Sigmoid colon (tissue), 7 donors: ENCODE measurements around the gene ADAMTS7. TPM values are rescaled to one million over a fixed set of nuclear protein-coding genes. Genes with fewer than 3 reads are reported as not detected.
"Not testable (repeated sequence)": the region's sequence is repeated elsewhere in the genome, so short reads cannot be mapped to it uniquely, and the experiment has no call there.

Source experiments
- DNase-seq: peaks from one replicate; pipeline ENCODE4 v3.0.0-alpha.2; 2019
- H3K27ac ChIP-seq, 4 donors: fragments of 200-600 bp; sonication (generic); one replicate each; pipeline ENCODE4 v1.5.1; 2016 to 2019; ENCODE audit warnings: mild to moderate bottlenecking in 1 of 4
- H3K27me3 ChIP-seq, 3 donors: fragments of 200-600 bp; sonication (generic); one replicate each; pipeline ENCODE4 v1.5.1; 2019; ENCODE audit warnings: mild to moderate bottlenecking in 1 of 3
- H3K36me3 ChIP-seq, 4 donors: fragments of 200-600 bp; sonication (generic); one replicate each; pipeline ENCODE4 v1.5.1; 2016 to 2019
- H3K4me1 ChIP-seq, 4 donors: fragments of 200-600 bp; sonication (generic); one replicate each; pipeline ENCODE4 v1.5.1; 2017 to 2019
- H3K4me3 ChIP-seq, 4 donors: fragments of 200-600 bp; sonication (generic); one replicate each; pipeline ENCODE4 v1.5.1; 2017 to 2019; ENCODE audit warnings: mild to moderate bottlenecking in 2 of 4, moderate library complexity in 1 of 4
- H3K9me3 ChIP-seq, 4 donors: fragments of 200-600 bp in 3 of 4; sonication (generic) in 3 of 4; one replicate each; pipeline versions ENCODE4 v1.5.1 to v1.6.1; 2013 to 2019
- EP300 ChIP-seq, 4 donors: sonication (generic); formaldehyde crosslinking; IDR thresholded peaks; one replicate each; pipeline ENCODE4 v1.6.1; 2017; ENCODE audit warnings: antibody characterized with exemption in 4 of 4
- POLR2A ChIP-seq, 2 donors: fragments of 450-650 bp; IDR thresholded peaks; one replicate each; pipeline ENCODE4 v1.6.1; 2016; ENCODE audit warnings: antibody characterized with exemption in 2 of 2, mild to moderate bottlenecking in 2 of 2, moderate library complexity in 2 of 2
- POLR2AphosphoS5 ChIP-seq, 4 donors: sonication (generic); formaldehyde crosslinking; IDR thresholded peaks; one replicate each; pipeline ENCODE4 v1.6.1; 2017; ENCODE audit warnings: antibody characterized with exemption in 4 of 4
- WGBS, 2 donors: extraction: QIAGEN DNeasy Blood & Tissue Kit; methylation state at CpG; one replicate each; pipeline ENCODE4 v1.1.7; 2013; 5-methylcytosine and 5-hydroxymethylcytosine counted together
- intact Hi-C: fragments of 100-400 bp; cut with DNase I; formaldehyde crosslinking; loops from one replicate; pipeline ENCODE4 v1.15.1; 2023
- polyA plus RNA-seq, 3 donors: library from polyadenylated mRNA; stranded (reverse); fragments of 200-250 nt; gene quantifications; one replicate each; pipeline ENCODE4 v1.2.3, GENCODE V29; 2013
- total RNA-seq, 4 donors: library from RNA; depleted of rRNA; stranded (reverse); fragments of >200 nt; gene quantifications; one replicate each; pipeline ENCODE4 v1.1.0, GENCODE V29; 2016
- TF ChIP-seq, protein P1 (sequence below), 4 experiments: fragments of 450-650 bp in 3 of 4; fragments of 200-600 bp in 1 of 4; IDR thresholded peaks; one replicate each; pipeline ENCODE4 v1.5.1; 2016 to 2019; ENCODE audit warnings: antibody characterized with exemption in 4 of 4, mild to moderate bottlenecking in 3 of 4, moderate library complexity in 2 of 4
- donor health status: healthy with polysubstance abuse.
- donor health status: Bipolar disorder and iron deficiency.
- donor health status: healthy.

The ADAMTS7 gene
- total and polyA plus RNA-seq, 7 donors = 0.23 to 8.3 (median 1.8) TPM; not detected in 1

DNA sequence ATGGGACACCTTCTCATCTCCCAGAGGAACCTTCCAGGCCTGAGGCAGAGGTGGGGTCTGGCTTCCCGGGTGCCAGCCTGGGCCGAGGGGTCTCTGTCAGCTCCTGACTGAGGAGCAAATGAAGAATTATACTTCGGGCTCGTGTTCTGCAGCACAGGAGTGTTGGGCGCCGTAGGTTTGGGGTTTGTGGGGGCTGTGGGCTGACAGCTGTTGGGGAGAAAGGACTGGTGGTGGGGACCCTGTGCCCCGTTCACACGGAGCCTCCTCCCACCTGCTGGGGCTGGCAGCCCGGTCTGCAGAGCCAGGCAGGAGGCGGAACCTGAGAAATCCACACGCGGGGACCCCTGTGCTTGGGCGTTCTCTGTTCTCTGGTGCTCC, 59.7 kb downstream of the ADAMTS7 start:
- intact Hi-C loops = loop anchor here (1.0 to 5.0 kb wide), 3 partner anchors 39 to 133 kb away; partner anchors contain the start of gene CHRNB4
- TF ChIP-seq EP300 (IDR thresholded peaks at IDR 0.05) = no peak
- TF ChIP-seq, protein P1, sequence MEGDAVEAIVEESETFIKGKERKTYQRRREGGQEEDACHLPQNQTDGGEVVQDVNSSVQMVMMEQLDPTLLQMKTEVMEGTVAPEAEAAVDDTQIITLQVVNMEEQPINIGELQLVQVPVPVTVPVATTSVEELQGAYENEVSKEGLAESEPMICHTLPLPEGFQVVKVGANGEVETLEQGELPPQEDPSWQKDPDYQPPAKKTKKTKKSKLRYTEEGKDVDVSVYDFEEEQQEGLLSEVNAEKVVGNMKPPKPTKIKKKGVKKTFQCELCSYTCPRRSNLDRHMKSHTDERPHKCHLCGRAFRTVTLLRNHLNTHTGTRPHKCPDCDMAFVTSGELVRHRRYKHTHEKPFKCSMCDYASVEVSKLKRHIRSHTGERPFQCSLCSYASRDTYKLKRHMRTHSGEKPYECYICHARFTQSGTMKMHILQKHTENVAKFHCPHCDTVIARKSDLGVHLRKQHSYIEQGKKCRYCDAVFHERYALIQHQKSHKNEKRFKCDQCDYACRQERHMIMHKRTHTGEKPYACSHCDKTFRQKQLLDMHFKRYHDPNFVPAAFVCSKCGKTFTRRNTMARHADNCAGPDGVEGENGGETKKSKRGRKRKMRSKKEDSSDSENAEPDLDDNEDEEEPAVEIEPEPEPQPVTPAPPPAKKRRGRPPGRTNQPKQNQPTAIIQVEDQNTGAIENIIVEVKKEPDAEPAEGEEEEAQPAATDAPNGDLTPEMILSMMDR (IDR thresholded peaks at IDR 0.05) = no peak
- TF ChIP-seq POLR2A (IDR thresholded peaks at IDR 0.05) = no peak
- TF ChIP-seq POLR2AphosphoS5 (IDR thresholded peaks at IDR 0.05) = no peak
- 76 to 77% methylated on average over 13 of the region's 13 CpGs for WGBS, 2 donors
- peaks cover 0 to 32% (median 19%) of the 10 kb centered on the region in 4 donors for H3K4me1 ChIP-seq
- H3K4me3 ChIP-seq = no peak overlapping the region
- peak overlapping the region in 1 of 4 donors; percentile 78 for H3K27ac ChIP-seq
- H3K9me3 ChIP-seq = no peaks in the 10 kb centered on the region
- no peaks in the 10 kb centered on the region for H3K27me3 ChIP-seq
- DNase-seq = peak; percentile 54
- H3K36me3 ChIP-seq = no peaks in the 10 kb centered on the region

DNA sequence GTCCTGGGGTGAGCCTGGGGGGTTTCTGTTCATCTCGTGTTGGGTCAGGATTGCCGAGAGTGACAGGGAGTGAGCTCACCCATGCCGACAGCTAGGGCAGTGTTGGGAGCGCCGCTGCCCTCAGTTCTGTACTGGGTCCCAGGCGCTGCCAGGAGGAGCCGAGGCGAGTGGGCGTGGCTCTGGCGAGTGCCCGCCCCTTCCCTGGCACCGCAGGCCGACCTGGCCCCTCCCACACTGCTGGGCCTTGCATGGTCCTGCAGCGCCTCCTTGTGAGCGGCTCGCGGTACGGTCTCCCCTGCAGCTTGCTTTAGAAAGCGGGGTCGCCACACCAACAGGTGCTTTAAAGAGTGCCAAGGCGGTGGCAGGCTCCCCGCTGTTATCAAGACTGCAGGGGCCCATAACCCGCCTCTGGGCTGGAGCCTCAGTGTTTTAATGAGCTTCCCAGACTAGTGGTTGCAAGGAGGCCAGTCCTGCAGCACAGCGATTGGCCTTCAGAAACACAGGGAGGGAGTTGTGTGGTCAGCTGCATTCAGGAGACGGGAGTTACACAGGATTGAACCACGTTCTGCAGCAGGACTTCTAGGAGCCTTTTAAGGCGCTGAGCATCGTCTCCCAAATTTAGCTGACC, 60.2 kb downstream of the ADAMTS7 start:
- Histone ChIP-seq H3K4me3 (peak overlapping the region in 3 of 4 donors; percentile 21 to 30 (median 21)), H3K27ac (peak overlapping the region; percentile 36 to 78 (median 72)), H3K4me1 (peaks cover 0 to 29% (median 16%) of the 10 kb centered on the region in 4 donors)
- intact Hi-C loops = loop anchor here (1.0 to 5.0 kb wide), 3 partner anchors 39 to 133 kb away; partner anchors contain the start of gene CHRNB4
- DNase-seq = peak; percentile 96
- H3K9me3 ChIP-seq, H3K36me3 ChIP-seq, H3K27me3 ChIP-seq: not testable (repeated sequence)
- WGBS, 2 donors = 7 to 8% methylated on average over 28 of the region's 28 CpGs
- TF ChIP-seq POLR2AphosphoS5 (IDR thresholded peaks at IDR 0.05) = peak in 1 of 4 donors; percentile 71
- TF ChIP-seq, protein P1 (IDR thresholded peaks at IDR 0.05) = peak in 2 of 4 experiments; percentile 35 to 77

DNA sequence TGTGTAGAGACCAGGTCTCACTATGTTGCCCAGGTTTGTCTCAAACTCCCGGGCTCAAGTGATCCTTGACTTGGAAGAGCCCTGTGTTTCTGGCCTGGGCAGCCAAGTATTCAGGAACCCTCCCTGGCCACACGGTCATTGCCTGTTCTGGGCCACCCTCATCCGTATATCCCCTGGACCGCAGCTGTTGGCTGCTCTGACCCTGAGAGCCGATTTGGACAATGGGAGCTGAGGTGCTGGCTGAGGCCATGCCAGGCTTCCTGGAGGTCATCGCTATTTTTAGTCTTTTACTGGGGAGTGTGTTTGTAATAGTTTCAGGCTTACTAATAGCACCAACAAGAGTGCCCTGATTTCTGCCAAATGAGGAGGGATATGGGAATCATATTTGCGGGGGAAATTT, 60.7 kb downstream of the ADAMTS7 start:
- no peaks in the 10 kb centered on the region for H3K36me3 ChIP-seq
- H3K9me3 ChIP-seq = no peaks in the 10 kb centered on the region
- H3K4me1 ChIP-seq = peaks cover 0 to 26% (median 14%) of the 10 kb centered on the region in 4 donors
- WGBS, 2 donors = 48 to 63% methylated on average over 7 of the region's 7 CpGs
- intact Hi-C loops = loop anchor here (5.0 kb wide), 2 partner anchors 38 to 108 kb away; partner anchors contain the start of gene CHRNB4
- peak overlapping the region in 3 of 4 donors; percentile 21 to 30 (median 21) for H3K4me3 ChIP-seq
- TF ChIP-seq POLR2AphosphoS5 (IDR thresholded peaks at IDR 0.05) (no peak), POLR2A (IDR thresholded peaks at IDR 0.05) (no peak), EP300 (IDR thresholded peaks at IDR 0.05) (no peak)
- TF ChIP-seq, protein P1 (IDR thresholded peaks at IDR 0.05) = no peak
- peak overlapping the region; percentile 36 to 78 (median 72) for H3K27ac ChIP-seq
- no peaks in the 10 kb centered on the region for H3K27me3 ChIP-seq
- DNase-seq = peak; percentile 65

DNA sequence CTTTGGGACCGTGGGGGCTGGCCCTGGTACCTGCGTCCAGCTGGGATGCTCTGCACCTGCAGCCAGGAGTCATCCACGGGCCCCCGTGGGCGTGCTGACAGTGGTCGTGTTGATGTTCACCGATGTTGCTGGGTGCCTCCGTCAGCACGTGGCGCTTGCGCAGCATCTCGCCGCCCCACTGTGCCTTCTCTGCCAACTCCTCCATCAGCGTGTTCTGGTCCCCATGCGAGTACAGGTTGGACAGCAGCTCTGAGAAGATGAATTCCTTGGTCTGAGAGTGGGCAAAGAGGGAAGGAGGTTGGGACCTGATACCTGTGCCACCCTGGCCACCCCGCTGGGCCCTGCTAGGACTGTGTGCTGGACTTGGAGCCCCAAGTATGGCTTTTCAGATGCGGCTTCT, 61.4 kb downstream of the ADAMTS7 start:
- whole genome bisulfite sequencing, 2 donors = 93 to 94% methylated on average over 17 of the region's 17 CpGs
- Histone ChIP-seq H3K9me3 (no peaks in the 10 kb centered on the region), H3K4me1 (peaks cover 0 to 24% (median 13%) of the 10 kb centered on the region in 4 donors), H3K27ac (peak overlapping the region in 3 of 4 donors; percentile 71 to 78 (median 73)), H3K36me3 (no peaks in the 10 kb centered on the region), H3K27me3 (no peaks in the 10 kb centered on the region), H3K4me3 (no peak overlapping the region)
- no peak for TF ChIP-seq POLR2A (IDR thresholded peaks at IDR 0.05)
- TF ChIP-seq POLR2AphosphoS5 (IDR thresholded peaks at IDR 0.05) = no peak
- no peak for TF ChIP-seq EP300 (IDR thresholded peaks at IDR 0.05)
- intact Hi-C loops = loop anchor here (5.0 kb wide), 2 partner anchors 38 to 108 kb away; partner anchors contain the start of gene CHRNB4
- DNase-seq = peak; percentile 59

DNA sequence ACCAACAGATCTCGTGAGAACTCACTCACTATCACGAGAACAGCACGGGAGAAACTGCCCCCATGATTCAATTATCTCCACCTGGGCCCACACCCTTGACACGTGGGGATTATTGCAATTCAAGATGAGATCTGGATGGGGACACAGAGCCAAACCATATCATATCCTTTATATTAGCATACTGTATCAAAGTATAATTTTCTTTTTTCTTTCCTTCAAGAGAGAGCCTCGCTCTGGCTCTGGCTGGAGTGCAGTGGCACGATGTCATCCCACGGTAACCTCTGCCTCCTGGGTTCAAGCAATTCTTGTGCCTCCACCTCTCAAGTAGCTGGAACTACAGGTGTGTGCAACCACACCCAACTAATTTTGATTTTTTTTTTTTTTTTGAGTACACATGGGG, 63.4 kb downstream of the ADAMTS7 start:
- peaks cover 0 to 22% (median 13%) of the 10 kb centered on the region in 4 donors for H3K4me1 ChIP-seq
- 40 to 77% methylated on average over 7 of the region's 7 CpGs for WGBS, 2 donors
- intact Hi-C loops, H3K36me3 ChIP-seq, H3K27me3 ChIP-seq, H3K27ac ChIP-seq, H3K9me3 ChIP-seq, DNase-seq, H3K4me3 ChIP-seq: not testable (repeated sequence)

DNA sequence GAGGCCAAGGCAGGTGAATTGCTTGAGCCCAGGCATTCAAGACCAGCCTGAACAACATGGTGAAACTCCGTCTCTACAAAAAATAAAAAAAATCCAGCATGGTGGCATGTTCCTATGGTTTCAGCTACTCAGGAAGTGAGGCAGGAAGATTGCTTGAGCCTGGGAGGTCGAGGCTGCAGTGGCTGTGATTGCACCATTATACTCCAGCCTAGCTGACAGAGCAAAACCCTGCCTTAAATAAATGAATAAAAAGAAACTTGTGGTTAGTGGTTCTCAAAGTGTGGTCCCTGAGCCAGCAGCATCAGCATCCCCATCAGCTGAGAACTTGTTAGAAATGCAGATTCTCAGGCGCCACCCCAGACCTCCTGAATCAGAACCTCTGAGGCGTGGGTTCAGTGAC, 69.6 kb downstream of the ADAMTS7 start:
- H3K4me3 ChIP-seq, intact Hi-C loops, H3K36me3 ChIP-seq, H3K9me3 ChIP-seq, H3K27me3 ChIP-seq, DNase-seq, H3K27ac ChIP-seq: not testable (repeated sequence)
- H3K4me1 ChIP-seq = peaks cover 0 to 11% (median 0%) of the 10 kb centered on the region in 4 donors
- 71 to 75% methylated on average over 4 of the region's 4 CpGs for WGBS, 2 donors
